ENCODE results near the gene NVL.
"Not testable (repeated sequence)": the region's sequence is repeated elsewhere in the genome, so short reads cannot be mapped to it uniquely, and the experiment has no call there.

Gene NVL

DNA sequence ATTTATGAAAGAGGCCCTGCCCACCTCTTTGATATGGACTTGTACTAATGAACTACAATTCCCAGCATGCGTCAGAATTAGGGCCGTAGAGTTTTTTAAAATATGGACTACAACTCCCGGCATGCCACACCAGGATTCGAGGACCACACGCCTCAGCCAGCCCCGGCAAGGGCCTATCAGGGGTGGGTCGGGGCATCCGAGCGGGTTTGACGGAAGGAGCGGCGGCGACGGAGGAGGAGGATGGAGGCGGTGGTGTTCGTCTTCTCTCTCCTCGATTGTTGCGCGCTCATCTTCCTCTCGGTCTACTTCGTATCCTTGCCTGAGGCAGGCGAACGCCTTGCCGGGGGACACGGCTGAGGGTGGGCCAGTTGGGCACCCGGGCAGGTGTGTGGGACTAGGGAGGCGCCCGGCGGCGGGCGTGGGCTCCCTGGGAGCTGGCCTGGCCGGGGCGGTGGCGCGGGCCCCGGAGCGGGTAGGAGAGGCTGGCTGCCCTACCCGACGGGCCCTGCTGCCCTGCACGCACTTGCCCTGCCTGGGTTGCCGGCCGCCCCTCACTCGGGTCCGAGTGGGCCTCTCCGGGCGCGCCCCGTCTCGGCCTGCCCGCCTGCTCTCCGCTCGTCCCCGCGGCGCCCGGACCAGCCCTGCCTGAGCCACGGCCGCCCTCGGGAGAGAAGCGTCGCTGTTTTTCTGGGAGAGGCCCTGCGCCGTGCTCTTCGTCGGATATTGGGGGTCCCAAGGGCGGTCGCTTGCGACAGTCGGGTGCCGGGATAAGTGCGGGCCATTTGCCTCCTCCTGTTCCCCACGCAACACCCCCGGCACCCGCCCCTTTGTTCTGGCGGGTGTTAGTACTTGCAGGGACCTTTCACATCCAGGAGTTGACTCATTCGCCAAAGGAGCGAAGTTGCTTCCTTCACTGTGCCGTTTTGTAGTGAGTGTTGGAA is 27.0 kb upstream of the NVL start, which contains the start of gene CNIH4:
CNIH4 (plus strand) TSS at position 195 of the 941 bp plus-strand sequence; CDS start at position 241, 46 bp downstream.
- Histone ChIP-seq H3K9me3 (replicated peaks; ENCODE audit: insufficient read depth, low read length) (no peaks in the 10 kb centered on the region), H3F3A (ENCODE audit: insufficient read depth, low read length) (no peaks in the 10 kb centered on the region), H3K9ac (ENCODE audit: low read length) (peak within 1 kb of the TSS; percentile 55), H3K4me1 (ENCODE audit: low read length) (peaks cover 9% of the 10 kb centered on the region), H3K4me2 (ENCODE audit: low read depth, low read length) (peak within 1 kb of the TSS; percentile 88), H3K27ac (ENCODE audit: low read length) (no peak within 1 kb of the TSS), H3K9me2 (replicated peaks; ENCODE audit: insufficient read depth, low read length) (no peaks in the 10 kb centered on the region), H4K20me1 (ENCODE audit: insufficient read depth, low read length) (no peaks in the 10 kb centered on the region), H2AFZ (ENCODE audit: low read length) (peak within 1 kb of the TSS; percentile 80), H3K79me2 (ENCODE audit: low read length) (peaks cover 45% of the 10 kb centered on the region), H3K27me3 (replicated peaks; ENCODE audit: insufficient read depth, low read length) (no peaks in the 10 kb centered on the region), H3K36me3 (replicated peaks; ENCODE audit: insufficient read depth, low read length) (no peaks in the 10 kb centered on the region), H3K4me3 (ENCODE audit: low read length) (peak within 1 kb of the TSS; percentile 81)
- peak; percentile 99 for DNase-seq
- TF ChIP-seq EZH2phosphoT487 (IDR thresholded peaks at IDR 0.05; ENCODE audit: low read length) (no peak), EZH2 (optimal IDR thresholded peaks at IDR 0.05; ENCODE audit: low read depth, low read length) (no peak)
- TF ChIP-seq, protein P1, sequence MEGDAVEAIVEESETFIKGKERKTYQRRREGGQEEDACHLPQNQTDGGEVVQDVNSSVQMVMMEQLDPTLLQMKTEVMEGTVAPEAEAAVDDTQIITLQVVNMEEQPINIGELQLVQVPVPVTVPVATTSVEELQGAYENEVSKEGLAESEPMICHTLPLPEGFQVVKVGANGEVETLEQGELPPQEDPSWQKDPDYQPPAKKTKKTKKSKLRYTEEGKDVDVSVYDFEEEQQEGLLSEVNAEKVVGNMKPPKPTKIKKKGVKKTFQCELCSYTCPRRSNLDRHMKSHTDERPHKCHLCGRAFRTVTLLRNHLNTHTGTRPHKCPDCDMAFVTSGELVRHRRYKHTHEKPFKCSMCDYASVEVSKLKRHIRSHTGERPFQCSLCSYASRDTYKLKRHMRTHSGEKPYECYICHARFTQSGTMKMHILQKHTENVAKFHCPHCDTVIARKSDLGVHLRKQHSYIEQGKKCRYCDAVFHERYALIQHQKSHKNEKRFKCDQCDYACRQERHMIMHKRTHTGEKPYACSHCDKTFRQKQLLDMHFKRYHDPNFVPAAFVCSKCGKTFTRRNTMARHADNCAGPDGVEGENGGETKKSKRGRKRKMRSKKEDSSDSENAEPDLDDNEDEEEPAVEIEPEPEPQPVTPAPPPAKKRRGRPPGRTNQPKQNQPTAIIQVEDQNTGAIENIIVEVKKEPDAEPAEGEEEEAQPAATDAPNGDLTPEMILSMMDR (IDR thresholded peaks at IDR 0.05; ENCODE audit: low read length): no peak

- Histone ChIP-seq H3K9ac (ENCODE audit: low read length) (no peak overlapping the region), H3K27me3 (replicated peaks; ENCODE audit: insufficient read depth, low read length) (no peaks in the 10 kb centered on the region), H3K9me2 (replicated peaks; ENCODE audit: insufficient read depth, low read length) (no peaks in the 10 kb centered on the region), H3K36me3 (replicated peaks; ENCODE audit: insufficient read depth, low read length) (no peaks in the 10 kb centered on the region), H2AFZ (ENCODE audit: low read length) (no peak overlapping the region), H4K20me1 (ENCODE audit: insufficient read depth, low read length) (no peaks in the 10 kb centered on the region), H3K27ac (ENCODE audit: low read length) (no peak overlapping the region), H3K4me1 (ENCODE audit: low read length) (peaks cover 9% of the 10 kb centered on the region), H3K4me2 (ENCODE audit: low read depth, low read length) (no peak overlapping the region), H3K79me2 (ENCODE audit: low read length) (peaks cover 23% of the 10 kb centered on the region), H3F3A (ENCODE audit: insufficient read depth, low read length) (no peaks in the 10 kb centered on the region), H3K9me3 (replicated peaks; ENCODE audit: insufficient read depth, low read length) (no peaks in the 10 kb centered on the region), H3K4me3 (ENCODE audit: low read length) (no peak overlapping the region)
- TF ChIP-seq EZH2phosphoT487 (IDR thresholded peaks at IDR 0.05; ENCODE audit: low read length): no peak
- TF ChIP-seq, protein P1 (IDR thresholded peaks at IDR 0.05; ENCODE audit: low read length): no peak
- TF ChIP-seq EZH2 (optimal IDR thresholded peaks at IDR 0.05; ENCODE audit: low read depth, low read length): no peak
- no peak for DNase-seq
Measured at GRCh38 chr1:224353975-224354925, 24.3 kb upstream of the NVL start.

GRCh38 chr1:224352436-224353085 is 22.6 kb upstream of the NVL start:
- not testable (repeated sequence) for H3K9me2 ChIP-seq (replicated peaks; ENCODE audit: insufficient read depth, low read length); H3K9ac ChIP-seq (ENCODE audit: low read length); H2AFZ ChIP-seq (ENCODE audit: low read length); H3K4me3 ChIP-seq (ENCODE audit: low read length); H3K27me3 ChIP-seq (replicated peaks; ENCODE audit: insufficient read depth, low read length); H3K4me1 ChIP-seq (ENCODE audit: low read length); H4K20me1 ChIP-seq (ENCODE audit: insufficient read depth, low read length); H3K4me2 ChIP-seq (ENCODE audit: low read depth, low read length); DNase-seq; H3K36me3 ChIP-seq (replicated peaks; ENCODE audit: insufficient read depth, low read length); H3K79me2 ChIP-seq (ENCODE audit: low read length); H3F3A ChIP-seq (ENCODE audit: insufficient read depth, low read length); H3K9me3 ChIP-seq (replicated peaks; ENCODE audit: insufficient read depth, low read length); H3K27ac ChIP-seq (ENCODE audit: low read length)

DNA sequence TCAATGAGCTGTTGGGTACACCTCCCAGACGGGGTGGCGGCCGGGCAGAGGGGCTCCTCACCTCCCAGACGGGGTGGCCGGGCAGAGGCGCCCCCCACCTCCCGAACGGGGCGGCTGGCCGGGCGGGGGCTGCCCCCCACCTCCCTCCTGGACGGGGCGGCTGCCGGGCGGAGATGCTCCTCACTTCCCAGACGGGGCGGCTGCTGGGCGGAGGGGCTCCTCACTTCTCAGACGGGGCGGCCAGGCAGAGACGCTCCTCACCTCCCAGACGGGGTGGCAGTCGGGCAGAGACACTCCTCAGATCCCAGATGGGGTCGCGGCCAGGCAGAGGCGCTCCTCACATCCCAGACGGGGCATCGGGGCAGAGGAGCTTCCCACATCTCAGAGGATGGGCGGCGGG is 19.7 kb upstream of the NVL start:
- not testable (repeated sequence) for H3K27me3 ChIP-seq (replicated peaks; ENCODE audit: insufficient read depth, low read length); H3K27ac ChIP-seq (ENCODE audit: low read length); H3K9ac ChIP-seq (ENCODE audit: low read length); H3K4me1 ChIP-seq (ENCODE audit: low read length); H2AFZ ChIP-seq (ENCODE audit: low read length); DNase-seq; H3K4me3 ChIP-seq (ENCODE audit: low read length); H3K9me2 ChIP-seq (replicated peaks; ENCODE audit: insufficient read depth, low read length); H3K9me3 ChIP-seq (replicated peaks; ENCODE audit: insufficient read depth, low read length); H4K20me1 ChIP-seq (ENCODE audit: insufficient read depth, low read length); H3K36me3 ChIP-seq (replicated peaks; ENCODE audit: insufficient read depth, low read length); H3K79me2 ChIP-seq (ENCODE audit: low read length); H3F3A ChIP-seq (ENCODE audit: insufficient read depth, low read length); H3K4me2 ChIP-seq (ENCODE audit: low read depth, low read length)
